GM18520 (cell line): Measurements from ENCODE around the gene SMTNL2.
"Not testable (repeated sequence)": the region's sequence is repeated elsewhere in the genome, so short reads cannot be mapped to it uniquely, and the experiment has no call there.

ENCODE experiments used
- ATAC-seq: cut with Tn5 transposase; IDR thresholded peaks from one replicate; pipeline ENCODE4 v1.9.1; 2021; ENCODE audit not compliant: unreplicated experiment

The SMTNL2 gene

DNA sequence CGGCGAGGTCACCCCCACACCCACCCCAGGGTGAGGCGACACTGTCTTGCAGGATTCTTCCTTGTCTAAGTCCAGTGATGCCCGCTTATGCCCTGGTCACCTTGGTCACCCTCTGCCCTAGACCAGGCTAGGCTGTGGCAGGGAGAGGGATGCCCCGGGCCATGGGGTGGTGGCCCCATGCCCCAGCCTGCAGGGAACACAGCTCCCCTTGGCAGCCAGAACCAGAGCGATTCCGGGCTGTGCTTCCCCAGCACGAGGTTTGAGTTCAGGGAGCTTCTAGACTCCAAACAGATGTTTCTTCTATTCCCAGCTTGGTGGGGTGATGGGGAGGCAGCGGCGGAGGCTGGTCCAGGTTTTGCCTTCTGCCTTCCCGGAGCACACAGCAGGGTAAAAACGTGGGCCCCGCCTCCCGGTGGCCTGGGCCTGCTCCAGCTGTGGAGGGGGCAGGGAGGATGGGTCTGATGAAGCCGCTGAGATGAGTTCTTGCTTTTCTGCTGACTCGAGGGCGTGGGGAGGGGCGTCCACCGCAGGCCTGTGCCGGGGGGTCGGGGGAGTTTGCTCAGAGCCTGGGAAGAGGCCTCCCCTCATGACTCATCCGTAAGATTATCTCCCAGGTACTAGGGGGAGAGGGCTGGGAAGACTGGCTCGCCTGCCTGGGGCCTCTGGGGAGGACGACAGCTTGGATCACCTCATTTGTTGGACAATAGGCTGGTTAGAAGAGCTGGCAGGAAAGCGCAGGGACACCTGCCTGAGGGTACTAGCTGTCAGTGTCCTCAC lies 15.4 kb downstream of the SMTNL2 start:
- ATAC-seq = no peak

DNA sequence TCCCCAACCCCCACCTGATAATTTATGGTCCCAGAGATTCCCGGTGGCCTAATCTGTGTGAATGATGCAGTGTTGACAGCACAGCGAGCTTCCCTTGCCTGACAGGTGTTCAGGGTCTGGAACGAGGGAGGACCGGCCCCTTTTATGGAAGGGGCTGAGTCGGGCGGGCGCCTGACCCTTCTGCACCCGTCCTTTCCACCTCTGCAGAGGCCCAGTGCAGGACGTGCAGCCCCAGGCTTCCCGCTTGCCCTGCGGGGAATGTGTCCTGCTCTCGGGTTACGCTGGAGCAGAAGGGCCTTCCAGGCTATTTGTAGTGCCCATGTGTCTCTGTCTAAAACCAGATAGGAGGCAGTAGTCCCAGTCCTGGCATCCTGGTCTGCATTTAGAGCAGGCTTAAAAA lies 16.2 kb downstream of the SMTNL2 start:
- ATAC-seq = no peak

DNA sequence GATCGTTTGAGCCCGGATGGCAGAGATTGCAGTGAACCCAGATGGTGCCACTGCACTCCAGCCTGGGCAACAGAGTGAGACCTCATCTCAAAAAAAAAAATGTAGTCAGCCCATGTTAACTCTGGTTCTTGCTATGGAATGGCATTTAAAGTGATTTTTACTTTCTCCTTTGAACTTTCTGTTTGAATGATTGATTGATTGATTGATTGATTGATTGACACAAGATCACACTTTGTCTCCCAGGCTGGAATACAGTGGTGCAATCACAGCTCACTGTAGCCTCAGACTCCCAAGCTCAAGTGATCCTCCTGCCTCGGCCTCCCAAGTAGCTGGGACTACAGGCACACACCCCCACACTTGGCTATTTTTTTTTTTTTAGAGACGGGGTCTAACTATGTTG lies 17.0 kb downstream of the SMTNL2 start:
- ATAC-seq = no peak

DNA sequence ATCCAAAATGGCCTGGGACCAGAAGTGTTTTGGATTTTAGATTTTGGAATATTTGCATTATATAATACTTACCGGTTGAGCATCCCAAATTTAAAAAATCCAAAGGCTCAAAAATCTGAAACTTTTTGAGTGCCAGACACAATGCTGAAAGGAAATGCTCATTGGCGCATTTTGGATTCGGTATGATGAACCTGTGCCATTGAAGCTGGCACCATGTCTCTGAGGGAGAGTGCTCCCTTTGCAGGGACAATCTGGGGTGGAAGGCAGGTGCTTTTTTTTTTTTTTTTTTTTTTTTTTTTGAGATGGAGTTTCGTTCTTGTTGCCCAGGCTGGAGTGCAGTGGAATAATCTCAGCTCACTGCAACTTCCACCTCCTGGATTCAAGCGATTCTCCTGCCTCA lies 17.7 kb downstream of the SMTNL2 start:
- no peak for ATAC-seq

DNA sequence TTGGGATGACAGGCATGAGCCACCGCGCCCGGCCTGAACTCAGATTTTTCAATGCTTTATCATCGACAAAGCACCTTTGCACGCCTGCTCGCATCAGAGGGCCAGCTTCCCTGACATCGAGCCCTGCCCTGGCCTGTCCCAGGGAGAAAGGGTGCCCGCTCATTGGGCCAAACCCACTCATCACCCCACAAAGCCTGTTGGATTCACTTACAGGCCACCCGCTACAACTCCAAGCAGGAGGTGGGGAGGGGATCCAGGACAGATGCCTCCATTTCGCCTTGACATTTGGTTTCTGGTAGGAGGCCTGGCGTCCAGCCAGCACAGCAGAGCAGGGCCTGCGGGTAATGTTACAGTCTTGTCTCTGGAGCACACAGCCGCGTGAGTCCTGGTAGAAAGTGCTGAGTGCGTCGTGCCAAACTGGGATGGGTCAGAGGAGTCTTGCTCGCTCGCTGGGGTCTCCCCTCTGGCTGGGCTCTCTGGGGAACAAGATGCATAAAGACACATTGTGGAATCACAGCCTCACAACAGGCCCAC lies 19.8 kb downstream of the SMTNL2 start:
- no peak for ATAC-seq

DNA sequence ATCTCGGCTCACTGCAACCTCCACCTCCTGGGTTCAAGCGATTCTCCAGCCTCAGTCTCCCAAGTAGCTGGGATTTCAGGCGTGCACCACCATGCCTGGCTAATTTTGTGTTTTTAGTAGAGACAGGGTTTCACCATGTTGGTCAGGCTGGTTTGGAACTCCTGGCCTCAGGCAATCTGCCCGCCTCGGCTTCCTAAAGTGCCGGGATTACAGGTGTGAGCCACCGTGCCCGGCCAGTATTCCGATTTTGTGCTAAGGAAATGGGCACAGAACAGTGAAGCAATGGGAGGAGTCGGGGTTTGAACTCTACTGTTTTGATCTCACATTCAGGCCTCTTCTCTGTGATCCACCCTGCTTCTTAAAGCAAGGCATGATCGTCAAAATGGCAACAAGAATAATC lies 20.4 kb downstream of the SMTNL2 start:
- ATAC-seq = not testable (repeated sequence)

DNA sequence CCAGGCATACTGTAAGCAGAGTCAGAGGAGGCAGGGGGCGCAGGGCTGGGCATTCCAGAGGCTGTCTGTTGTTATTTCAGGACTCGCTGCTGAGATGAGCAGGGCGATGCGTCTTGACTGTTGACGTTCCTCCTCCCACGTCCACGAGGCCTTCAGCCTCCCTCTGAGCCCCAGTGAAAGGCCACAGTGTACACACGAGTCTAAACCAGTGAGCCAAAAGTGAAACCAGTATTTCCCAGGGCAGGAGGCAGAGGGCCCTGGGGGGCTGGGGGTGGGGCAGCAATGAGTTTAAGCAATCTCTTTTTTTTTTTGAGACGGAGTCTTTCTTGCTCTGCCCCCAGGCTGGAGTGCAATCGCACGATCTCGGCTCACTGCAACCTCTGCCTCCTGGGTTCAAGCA lies 21.5 kb downstream of the SMTNL2 start:
- no peak for ATAC-seq

DNA sequence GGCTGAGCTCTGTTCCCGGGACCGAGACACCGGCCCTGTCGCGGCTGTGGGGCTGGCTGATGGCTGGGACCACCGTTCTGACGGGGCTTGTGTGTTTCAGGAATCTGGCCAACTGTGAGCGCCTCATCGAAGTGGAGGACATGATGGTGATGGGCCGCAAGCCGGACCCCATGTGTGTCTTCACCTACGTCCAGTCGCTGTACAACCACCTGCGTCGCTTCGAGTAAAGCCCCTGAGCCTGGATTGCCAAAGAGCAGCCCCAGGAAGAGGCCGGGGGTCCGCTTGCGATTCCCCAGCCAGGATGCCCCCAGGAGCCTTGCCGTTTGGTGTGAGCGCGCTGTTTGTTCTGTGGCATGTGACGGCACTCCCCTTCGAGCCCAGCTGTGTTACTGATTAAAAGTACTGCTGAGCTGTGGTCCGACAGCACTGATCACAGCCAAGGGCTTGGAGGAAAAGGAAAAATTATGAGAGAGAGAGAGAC lies 23.0 kb downstream of the SMTNL2 start:
- ATAC-seq = no peak

DNA sequence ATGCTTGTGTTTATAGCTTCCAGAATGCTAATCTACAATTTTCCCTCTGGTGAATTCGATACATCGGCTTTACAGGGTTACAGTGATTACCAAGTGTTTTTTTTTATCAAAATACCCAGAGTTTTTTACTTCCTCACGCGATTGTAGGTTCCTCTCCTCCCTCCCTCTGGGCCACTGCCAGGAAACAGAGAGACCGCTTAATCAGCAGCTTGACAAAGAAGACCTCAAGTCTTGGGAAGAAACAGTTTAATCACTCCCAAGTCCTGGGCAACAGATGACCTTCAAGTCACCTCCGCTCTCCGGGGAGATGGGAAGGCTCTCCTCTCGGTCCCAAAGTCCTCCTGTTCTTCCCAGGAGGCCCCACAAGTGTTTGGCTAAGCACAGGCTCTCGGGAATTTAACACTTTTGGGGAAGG lies 23.5 kb downstream of the SMTNL2 start:
- no peak for ATAC-seq

DNA sequence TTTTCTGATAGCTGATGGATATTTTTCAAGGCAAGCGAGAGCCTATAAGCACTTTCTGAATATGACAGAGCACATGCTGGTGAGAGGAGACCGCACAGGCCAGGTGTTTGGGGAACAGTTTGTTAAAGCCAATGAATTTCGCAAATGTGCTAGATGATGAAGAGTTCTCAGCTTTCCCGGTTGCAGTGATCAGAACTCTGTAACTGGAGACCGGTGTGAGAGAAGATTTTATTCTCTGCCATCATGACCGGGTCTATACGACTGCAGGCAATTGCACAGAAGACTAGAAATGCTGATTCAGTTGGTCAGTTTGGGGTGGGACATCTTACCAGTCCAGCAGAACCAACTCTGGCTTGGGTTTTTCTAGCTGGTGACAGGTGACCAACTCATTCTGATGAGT lies 25.4 kb downstream of the SMTNL2 start:
- no peak for ATAC-seq

DNA sequence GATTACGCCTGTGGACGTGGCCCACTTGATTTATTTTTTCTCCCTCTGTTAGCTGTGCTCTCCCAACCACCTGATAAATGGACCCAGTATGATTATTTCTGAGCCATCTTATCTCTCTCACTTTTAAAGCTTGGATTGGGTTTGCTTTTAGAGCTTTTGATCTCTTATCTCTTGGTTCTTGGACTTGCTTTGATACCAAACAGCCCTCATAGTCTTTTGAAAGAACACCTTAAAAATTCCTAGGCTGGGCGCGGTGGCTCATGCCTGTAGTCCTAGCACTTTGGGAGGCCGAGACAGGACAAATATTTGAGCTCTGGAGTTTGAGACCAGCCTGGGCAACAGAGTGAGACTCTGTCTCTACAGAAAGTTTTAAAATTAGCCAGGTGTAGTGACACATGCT lies 25.8 kb downstream of the SMTNL2 start:
- no peak for ATAC-seq

DNA sequence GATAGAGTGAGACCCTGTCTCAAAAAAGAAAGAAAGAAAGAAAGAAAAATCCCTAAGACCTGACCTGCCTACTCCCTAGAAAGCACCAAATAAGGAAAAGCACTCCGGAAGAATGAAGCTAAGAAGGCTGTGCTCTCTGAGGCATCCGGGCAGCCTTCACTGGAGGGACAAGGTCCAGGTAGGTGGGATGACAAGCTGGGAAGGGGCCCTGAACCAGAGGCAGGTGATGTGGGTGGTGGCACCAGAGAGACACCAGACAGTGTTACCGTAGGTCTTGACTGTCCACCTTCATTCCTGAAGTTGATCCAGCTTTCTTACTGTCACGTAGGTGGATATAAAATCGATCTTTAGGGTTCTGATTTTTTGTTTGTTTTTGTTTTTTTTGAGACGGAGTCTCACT lies 26.3 kb downstream of the SMTNL2 start:
- no peak for ATAC-seq

DNA sequence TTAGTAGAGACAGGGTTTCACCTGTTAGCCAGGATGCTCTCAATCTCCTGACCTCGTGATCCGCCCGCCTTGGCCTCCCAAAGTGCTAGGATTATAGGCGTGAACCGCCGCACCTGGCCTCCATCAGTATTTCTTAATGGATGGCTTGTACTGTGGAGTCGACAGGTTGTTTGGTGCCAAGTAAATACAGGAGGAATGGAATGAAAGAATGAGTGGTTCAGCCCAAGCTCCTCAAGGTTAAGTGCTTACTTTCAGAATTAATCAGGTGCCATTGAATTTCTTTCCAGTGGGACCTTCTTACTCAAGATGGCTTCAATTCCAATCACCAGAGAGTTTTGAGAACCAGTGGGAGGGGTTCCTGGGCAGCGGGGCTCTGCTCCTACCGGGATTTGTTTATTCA lies 32.1 kb downstream of the SMTNL2 start:
- no peak for ATAC-seq

DNA sequence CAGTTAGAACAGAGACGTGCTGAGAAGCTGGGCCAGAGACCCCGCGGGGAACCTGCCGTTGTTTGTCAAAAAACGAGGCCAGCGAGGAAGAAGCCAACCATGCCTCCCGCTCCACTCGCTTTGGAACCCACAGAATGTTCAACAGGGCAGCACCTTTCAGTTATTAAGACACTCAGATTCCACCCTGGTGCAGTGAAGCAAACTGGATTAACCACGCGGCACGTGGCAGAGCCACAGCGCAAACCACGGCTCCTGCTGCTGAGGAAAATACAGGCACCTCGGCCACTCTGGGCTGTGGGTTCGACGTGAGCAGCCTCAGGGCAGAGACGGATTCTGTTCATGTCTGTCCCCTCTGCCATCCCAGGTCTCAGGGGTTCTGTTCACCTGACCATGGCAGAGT lies 32.8 kb downstream of the SMTNL2 start:
- ATAC-seq = no peak

DNA sequence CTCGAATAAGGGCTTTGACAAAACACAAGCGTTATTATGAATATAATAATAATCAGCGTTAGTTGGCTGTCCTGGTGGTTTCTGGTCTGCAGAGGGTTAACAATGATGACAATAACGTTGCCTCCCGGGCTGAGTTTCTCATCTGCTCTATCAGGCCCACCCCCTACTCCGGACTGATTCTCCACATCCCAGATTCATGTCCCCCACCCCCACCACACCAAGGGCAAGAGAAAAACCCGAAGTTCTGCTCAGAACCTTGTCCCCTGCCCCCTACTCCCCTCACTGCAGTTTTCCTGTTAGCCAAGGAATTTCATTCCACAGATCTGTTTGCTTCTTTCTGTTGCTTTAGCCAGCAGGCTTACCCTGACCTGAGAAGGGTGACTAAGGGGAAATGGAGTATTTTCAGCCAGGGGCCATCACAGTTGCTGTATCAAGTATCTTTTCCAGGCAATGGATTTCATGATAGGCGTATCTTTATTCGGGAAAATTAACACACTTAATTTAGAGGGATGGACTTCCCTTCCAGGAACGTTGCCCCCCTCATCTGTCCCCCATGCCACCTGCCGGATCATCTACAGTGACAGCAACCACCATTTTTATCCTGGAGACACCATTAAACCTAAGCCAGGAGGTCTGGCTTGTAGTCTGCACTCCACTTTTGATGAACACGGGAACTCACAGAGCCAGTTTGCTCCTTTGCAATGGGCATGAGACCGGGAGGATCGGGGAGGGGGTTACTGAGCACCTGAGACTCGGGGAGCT lies 33.4 kb downstream of the SMTNL2 start:
- no peak for ATAC-seq

DNA sequence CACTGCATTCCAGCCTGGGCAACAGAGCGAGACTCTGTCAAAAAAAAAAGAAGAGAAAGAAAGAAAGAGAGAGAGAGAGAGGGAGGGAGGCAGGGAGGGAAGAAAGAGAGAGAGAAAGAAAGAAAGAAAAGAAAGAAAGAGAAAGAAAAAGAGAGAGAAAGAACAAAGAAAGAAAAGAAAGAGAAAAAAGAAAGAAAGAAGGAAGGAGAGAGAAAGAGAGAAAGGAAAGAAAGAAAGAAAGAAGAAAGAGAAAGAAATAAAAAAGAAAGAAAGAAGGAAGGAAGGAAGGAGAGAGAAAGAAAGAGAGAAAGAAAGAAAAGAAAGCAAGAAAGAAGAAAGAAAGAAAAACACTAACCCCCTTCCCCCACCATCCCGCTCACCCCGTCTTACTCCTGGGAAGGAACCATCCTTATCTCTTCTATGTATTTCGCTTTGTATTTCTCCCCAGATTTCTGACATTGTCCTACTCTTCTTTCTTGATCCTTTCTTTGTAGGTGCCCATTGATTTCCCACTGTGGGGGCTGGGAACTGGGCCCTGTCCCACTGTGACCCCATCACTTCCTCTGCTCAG lies 36.3 kb downstream of the SMTNL2 start:
- ATAC-seq = no peak

DNA sequence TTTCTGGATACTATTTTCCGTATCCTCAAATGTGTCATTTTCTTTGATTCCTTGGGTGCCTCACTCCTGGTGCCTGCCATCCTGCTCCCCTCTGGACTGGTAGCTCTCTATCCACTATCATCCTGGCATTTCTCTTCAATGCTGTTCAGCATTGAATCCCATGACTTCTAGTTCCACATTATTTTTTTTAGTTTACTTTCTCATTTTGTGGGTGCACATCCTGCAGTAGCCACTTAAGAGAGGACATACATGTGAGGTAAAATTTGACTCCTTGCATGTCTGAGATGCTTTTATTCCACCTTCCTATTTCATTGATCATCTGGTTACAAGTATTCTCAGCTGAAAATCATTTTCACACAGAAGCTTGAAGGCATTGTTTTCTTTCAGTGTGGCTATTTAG lies 38.0 kb downstream of the SMTNL2 start:
- no peak for ATAC-seq

DNA sequence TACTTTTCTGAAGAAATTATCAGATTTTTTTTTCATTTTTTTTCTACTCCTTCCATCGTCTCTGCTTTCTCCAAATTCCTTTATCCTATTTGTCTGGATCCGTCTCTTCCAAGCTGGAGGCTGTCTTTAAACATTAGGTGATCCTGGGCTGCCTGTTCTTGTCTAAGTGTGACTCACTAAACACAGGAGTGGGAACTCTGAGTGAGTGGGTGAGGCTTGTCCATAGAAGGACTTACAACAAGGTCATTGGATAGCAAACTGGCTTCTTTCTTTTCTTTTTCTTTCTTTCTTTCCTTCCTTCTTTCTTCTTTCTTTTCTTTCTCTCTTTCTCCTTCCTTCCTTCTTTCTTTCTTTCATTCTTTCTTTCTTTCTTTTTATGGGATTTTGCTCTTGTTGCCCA lies 38.9 kb downstream of the SMTNL2 start:
- ATAC-seq = no peak

DNA sequence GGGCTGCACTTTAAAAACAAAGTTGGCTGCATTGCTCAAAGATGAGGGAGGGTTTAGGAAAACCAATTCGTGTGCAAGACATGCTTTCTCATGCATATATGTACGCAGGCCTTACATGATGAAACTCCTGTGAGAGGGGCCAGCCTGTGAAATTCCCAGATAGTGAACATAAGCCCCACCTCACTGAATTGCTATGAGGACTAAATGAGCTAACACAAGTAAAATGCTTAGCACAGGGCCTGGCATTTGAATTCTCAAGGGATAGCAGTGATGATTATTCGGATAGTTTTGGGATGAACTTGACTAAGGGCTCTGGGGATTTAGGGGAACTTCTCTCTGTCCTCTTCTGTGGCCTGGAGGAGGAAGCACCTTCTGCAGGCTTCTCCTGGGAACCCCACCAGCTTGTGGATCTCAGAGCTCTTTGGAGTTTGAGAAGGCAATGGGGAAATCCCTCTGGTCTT lies 40.2 kb downstream of the SMTNL2 start:
- not testable (repeated sequence) for ATAC-seq

DNA sequence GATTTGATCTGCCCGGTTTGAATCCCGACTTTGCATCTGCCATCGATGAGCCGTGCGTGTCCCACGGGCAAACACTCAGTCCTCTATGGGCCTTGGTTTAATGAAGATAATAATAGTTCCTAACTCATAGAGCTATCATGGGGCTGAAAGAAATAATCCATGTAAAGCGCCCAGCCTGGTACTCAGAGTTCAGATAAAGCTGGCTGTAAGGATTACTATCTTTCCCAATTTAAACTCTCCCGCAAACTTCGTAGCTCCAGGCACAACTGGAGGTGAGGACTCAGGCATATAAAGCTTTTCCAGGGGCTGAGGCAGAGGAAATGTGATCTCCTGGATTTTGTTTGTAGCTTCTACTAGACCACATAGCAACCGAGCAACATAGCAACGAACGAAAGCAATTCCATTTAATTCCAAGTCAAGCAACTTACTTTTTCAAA lies 40.9 kb downstream of the SMTNL2 start:
- no peak for ATAC-seq

DNA sequence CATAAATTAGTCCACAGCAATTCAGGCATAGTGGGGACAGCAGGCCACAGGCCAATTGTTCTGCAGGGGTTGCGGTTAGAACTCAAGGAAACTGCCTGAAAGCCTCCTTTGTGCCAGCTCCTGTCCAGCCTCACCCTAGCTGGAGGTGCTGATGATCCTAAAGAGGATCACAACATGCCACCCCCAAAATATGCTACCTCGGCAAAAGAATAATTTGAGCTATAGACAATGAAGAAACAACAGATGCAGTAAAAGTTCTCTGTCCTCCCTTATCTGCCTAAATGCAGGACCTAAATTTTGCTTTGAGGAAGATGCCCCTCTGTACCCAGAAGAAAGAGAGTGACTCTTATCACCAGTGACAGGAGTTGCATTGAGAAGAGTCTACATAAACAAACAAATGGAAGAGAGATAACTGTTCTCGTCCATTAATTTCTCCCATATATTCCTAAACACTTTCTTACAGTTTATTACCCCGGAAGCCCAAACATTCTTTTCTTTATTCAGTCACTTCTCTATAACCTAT lies 42.5 kb downstream of the SMTNL2 start:
- ATAC-seq = no peak
